T1000 (cell line): Measurements from ENCODE around the gene ATM.

ENCODE experiments used
- DNase-seq: peaks from one replicate; lab custom pipeline; 2025; ENCODE audit warnings: mixed read lengths; lab: John Stamatoyannopoulos, UW

ATM gene, protein sequence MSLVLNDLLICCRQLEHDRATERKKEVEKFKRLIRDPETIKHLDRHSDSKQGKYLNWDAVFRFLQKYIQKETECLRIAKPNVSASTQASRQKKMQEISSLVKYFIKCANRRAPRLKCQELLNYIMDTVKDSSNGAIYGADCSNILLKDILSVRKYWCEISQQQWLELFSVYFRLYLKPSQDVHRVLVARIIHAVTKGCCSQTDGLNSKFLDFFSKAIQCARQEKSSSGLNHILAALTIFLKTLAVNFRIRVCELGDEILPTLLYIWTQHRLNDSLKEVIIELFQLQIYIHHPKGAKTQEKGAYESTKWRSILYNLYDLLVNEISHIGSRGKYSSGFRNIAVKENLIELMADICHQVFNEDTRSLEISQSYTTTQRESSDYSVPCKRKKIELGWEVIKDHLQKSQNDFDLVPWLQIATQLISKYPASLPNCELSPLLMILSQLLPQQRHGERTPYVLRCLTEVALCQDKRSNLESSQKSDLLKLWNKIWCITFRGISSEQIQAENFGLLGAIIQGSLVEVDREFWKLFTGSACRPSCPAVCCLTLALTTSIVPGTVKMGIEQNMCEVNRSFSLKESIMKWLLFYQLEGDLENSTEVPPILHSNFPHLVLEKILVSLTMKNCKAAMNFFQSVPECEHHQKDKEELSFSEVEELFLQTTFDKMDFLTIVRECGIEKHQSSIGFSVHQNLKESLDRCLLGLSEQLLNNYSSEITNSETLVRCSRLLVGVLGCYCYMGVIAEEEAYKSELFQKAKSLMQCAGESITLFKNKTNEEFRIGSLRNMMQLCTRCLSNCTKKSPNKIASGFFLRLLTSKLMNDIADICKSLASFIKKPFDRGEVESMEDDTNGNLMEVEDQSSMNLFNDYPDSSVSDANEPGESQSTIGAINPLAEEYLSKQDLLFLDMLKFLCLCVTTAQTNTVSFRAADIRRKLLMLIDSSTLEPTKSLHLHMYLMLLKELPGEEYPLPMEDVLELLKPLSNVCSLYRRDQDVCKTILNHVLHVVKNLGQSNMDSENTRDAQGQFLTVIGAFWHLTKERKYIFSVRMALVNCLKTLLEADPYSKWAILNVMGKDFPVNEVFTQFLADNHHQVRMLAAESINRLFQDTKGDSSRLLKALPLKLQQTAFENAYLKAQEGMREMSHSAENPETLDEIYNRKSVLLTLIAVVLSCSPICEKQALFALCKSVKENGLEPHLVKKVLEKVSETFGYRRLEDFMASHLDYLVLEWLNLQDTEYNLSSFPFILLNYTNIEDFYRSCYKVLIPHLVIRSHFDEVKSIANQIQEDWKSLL (N-terminal part only)

GRCh38 chr11:108222574-108223347, at the start of gene ATM, which contains the start of gene NPAT:
ATM (plus strand) TSS chr11:108223067; CDS start chr11:108227625, 4,558 bp downstream.
NPAT (minus strand) TSS chr11:108222638; CDS start chr11:108222536, 102 bp downstream.
- DNase-seq: peak; percentile 95

DNA sequence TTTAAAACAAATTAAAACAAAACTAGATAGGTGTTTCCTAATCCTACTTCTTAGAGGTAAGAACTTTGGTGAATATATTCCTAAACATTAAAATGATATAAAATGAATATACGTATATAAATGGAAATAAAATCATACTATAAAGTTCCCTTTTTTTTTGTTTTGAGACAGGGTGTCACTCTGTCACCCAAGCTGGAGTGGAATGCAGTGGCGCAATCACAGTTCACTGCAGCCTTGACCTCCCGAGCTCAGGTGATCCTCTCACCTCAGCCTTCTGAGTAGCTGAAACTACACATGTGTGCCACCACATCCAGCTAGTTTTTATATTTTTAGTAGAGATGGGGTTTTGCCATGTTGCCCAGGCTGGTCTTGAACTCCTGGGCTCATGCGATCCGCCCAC, 45.3 kb upstream of the ATM start:
- DNase-seq: no peak

GRCh38 chr11:108193725-108194124, 29.1 kb upstream of the ATM start:
- DNase-seq: no peak

DNA sequence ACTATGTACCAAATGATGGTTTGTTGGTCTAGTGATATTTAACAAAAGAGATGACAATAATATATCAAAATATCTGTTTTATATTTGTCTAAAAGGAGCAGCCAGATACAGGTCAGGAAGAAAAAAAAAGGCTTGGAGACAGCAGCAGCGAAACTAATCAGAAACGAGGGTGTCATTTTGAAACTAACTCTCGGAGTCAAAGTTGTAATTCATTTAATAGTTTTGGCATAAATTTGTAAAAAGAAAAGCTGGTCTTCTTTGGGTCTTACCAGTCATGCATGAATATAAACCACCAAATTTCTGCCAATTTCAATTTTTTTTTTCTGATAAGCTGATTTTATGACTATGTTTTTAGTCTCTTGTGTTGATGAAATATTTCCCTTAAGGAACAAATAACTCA, 26.0 kb upstream of the ATM start:
- DNase-seq: no peak

DNA sequence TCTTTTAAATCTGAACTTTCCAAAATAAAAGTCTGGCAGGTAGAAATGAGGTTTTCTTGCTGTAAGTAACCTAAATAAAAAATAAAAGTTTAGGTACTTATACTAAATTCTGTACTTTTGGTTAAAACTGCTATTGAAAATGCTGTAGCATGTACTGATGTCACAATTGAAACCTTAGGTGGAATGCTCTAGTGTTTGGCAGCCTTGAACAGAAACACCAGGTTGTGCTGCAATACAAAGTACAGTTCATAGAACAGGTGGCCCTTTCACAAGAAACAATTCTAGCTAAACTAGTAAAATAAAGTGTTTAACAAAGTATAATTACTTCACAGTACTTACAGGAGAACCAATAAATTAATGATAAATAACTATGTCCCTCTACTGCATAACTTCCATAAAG, 25.5 kb upstream of the ATM start:
- no peak for DNase-seq

- no peak for DNase-seq
Observed at GRCh38 chr11:108198833-108199232, 24.0 kb upstream of the ATM start.

GRCh38 chr11:108199446-108200321, 23.2 kb upstream of the ATM start:
- no peak for DNase-seq

GRCh38 chr11:108203075-108203474, 19.8 kb upstream of the ATM start:
- DNase-seq: no peak

- no peak for DNase-seq
Observed at GRCh38 chr11:108204376-108204775, 18.5 kb upstream of the ATM start.

- DNase-seq: no peak
Observed at GRCh38 chr11:108204929-108205499, 17.9 kb upstream of the ATM start.

- no peak for DNase-seq
Observed at GRCh38 chr11:108206171-108206570, 16.7 kb upstream of the ATM start.

DNA sequence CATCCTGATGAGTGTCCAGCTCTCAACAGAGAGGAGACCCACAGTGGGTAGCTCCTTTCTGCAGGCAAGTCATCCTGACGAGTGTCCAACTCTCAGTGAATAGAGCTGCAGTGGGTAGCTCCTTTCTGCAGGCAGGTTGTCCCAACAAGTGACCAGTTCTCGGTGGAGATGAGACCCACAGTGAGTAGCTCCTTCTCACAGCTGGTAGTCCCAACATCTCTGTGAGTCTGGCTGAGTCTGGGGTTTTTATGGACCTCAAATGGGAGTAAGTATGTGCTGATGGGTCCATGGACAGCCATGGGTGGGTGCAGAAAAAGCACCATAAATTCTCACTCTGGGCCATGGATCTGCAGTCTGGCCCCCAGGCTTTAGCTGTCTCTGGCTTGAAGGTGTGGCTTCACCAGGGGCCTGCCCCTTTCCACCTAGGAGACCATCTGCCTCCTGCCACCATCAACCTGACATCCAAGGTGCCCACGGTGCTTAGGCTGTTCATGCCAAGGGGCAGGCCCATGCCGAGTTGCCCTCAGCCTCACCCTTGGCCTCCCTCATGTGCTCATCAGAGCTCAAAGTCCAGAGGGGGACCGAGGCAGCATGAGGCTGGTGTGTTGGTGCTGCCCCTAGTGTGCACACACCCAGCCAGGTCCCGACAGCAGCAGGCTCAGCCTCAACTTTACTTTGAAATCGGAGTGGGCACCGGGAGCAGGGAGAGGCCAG, 15.7 kb upstream of the ATM start:
- DNase-seq: no peak

GRCh38 chr11:108207683-108208060, 15.2 kb upstream of the ATM start:
- DNase-seq: no peak

- DNase-seq: no peak
Observed at GRCh38 chr11:108210441-108210840, 12.4 kb upstream of the ATM start.

GRCh38 chr11:108213784-108214183, 9.1 kb upstream of the ATM start:
- no peak for DNase-seq

GRCh38 chr11:108216988-108217387, 5.9 kb upstream of the ATM start:
- DNase-seq: no peak

GRCh38 chr11:108218455-108218854, 4.4 kb upstream of the ATM start:
- no peak for DNase-seq

- no peak for DNase-seq
Observed at GRCh38 chr11:108218912-108219783, 3.7 kb upstream of the ATM start.
